NCI-H2107 treated with DMSO at 0.1 percent for 48 hours (cell line): ENCODE results near the gene PDE9A.

ENCODE experiments used
- DNase-seq: peaks from one replicate; lab custom pipeline; 2025; ENCODE audit not compliant: unreplicated experiment; lab: John Stamatoyannopoulos, UW

PDE9A gene

GRCh38 chr21:42734323-42734971 is 81.0 kb downstream of the PDE9A start:
- no peak for DNase-seq

- no peak for DNase-seq
These were observed 81.6 kb downstream of the PDE9A start for GRCh38 chr21:42735061-42735460.

- no peak for DNase-seq
These were observed 82.5 kb downstream of the PDE9A start for GRCh38 chr21:42735944-42736343.

- DNase-seq: no peak
These were observed 83.4 kb downstream of the PDE9A start for GRCh38 chr21:42736646-42737350.

- DNase-seq: no peak
These were observed 84.7 kb downstream of the PDE9A start for GRCh38 chr21:42737951-42738590.

GRCh38 chr21:42739061-42739931 is 85.9 kb downstream of the PDE9A start:
- DNase-seq: no peak

- DNase-seq: no peak
These were observed 87.0 kb downstream of the PDE9A start for GRCh38 chr21:42740405-42740909.

GRCh38 chr21:42741066-42741465 is 87.6 kb downstream of the PDE9A start:
- no peak for DNase-seq

GRCh38 chr21:42744520-42745445 is 91.4 kb downstream of the PDE9A start:
- DNase-seq: no peak

- DNase-seq: no peak
These were observed 92.3 kb downstream of the PDE9A start for GRCh38 chr21:42745511-42746239.

- DNase-seq: no peak
These were observed 92.8 kb downstream of the PDE9A start for GRCh38 chr21:42746240-42746592.

- no peak for DNase-seq
These were observed 93.3 kb downstream of the PDE9A start for GRCh38 chr21:42746593-42747275.

- DNase-seq: no peak
These were observed 93.9 kb downstream of the PDE9A start for GRCh38 chr21:42747276-42747701.

- no peak for DNase-seq
These were observed 94.4 kb downstream of the PDE9A start for GRCh38 chr21:42747746-42748351.

- DNase-seq: no peak
These were observed 95.3 kb downstream of the PDE9A start for GRCh38 chr21:42748620-42749176.

- DNase-seq: no peak
These were observed 97.5 kb downstream of the PDE9A start for GRCh38 chr21:42750737-42751530.

- DNase-seq: no peak
These were observed 98.4 kb downstream of the PDE9A start for GRCh38 chr21:42751866-42752265.
